PC-3 (cell line): ENCODE measurements around the gene STON1. TPM values are rescaled to one million over a fixed set of nuclear protein-coding genes. Genes with fewer than 3 reads are reported as not detected.

ENCODE experiments used
- ATAC-seq: fragments of 200-7000 bp; cut with Tn5 transposase; 2 replicates; pipeline ENCODE4 v1.9.1; 2020; ENCODE audit warnings: mild to moderate bottlenecking, moderate library complexity
- BruUV-seq: library from RNA; stranded (reverse); fragments of 400-500 nt; replicated peaks from 2 replicates; lab custom pipeline; 2021; lab: Mats Ljungman, UMichigan
- CTCF ChIA-PET: fragments of 300-600 bp; sonication (Branson Sonifier 250); formaldehyde crosslinking; loops from one replicate; lab custom pipeline; 2022; ENCODE audit warnings: antibody characterized with exemption; lab: Charles Lee
- POLR2A ChIA-PET: fragments of 300-600 bp; sonication (Branson Sonifier 250); formaldehyde crosslinking; loops from one replicate; lab custom pipeline; 2022; ENCODE audit warnings: antibody characterized with exemption; ENCODE audit not compliant: unreplicated experiment; lab: Charles Lee
- DNase-seq: peaks from one replicate; pipeline ENCODE4 v3.0.0-alpha.2; 2015
- H2AFZ ChIP-seq: fragments of 300-600 bp; sonication (generic); 2 replicates; pipeline ENCODE4 v1.6.0; 2016; ENCODE audit warnings: antibody characterized with exemption, low read length
- H3F3A ChIP-seq: fragments of 300-600 bp; sonication (generic); one replicate; pipeline ENCODE4 v1.6.0; 2017; ENCODE audit warnings: antibody characterized with exemption, low read length, control low read depth, mild to moderate bottlenecking; ENCODE audit not compliant: unreplicated experiment
- H3K27ac ChIP-seq: fragments of 300-600 bp; sonication (generic); 2 replicates; pipeline ENCODE4 v1.5.1; 2016; ENCODE audit warnings: mild to moderate bottlenecking, low read length
- H3K27me3 ChIP-seq: fragments of 300-600 bp; sonication (generic); 2 replicates; pipeline ENCODE4 v1.6.1; 2016; ENCODE audit warnings: low read length, mixed read lengths
- H3K36me3 ChIP-seq: fragments of 300-600 bp; sonication (generic); 2 replicates; pipeline ENCODE4 v1.6.1; 2016; ENCODE audit warnings: low read depth, mixed run types, low read length, mixed read lengths
- H3K4me1 ChIP-seq: fragments of 300-600 bp; sonication (generic); 2 replicates; pipeline ENCODE4 v1.5.1; 2016; ENCODE audit warnings: low read length; ENCODE audit not compliant: insufficient read depth
- H3K4me2 ChIP-seq: fragments of 300-600 bp; sonication (generic); 2 replicates; pipeline ENCODE4 v1.6.0; 2016; ENCODE audit warnings: low read length
- H3K4me3 ChIP-seq: fragments of 300-600 bp; sonication (generic); 2 replicates; pipeline ENCODE4 v1.5.1; 2016; ENCODE audit warnings: mild to moderate bottlenecking, low read length, mixed read lengths
- H3K79me2 ChIP-seq: fragments of 300-600 bp; sonication (generic); 2 replicates; pipeline ENCODE4 v1.6.1; 2017; ENCODE audit warnings: low read length, mixed read lengths
- H3K9ac ChIP-seq: fragments of 300-600 bp; sonication (generic); 2 replicates; pipeline ENCODE4 v1.6.0; 2016; ENCODE audit warnings: mild to moderate bottlenecking, low read length
- H3K9me2 ChIP-seq: fragments of 300-600 bp; sonication (generic); replicated peaks from 2 replicates; pipeline ENCODE4 v1.6.1; 2016; ENCODE audit warnings: mixed run types, low read length, mixed read lengths
- H3K9me3 ChIP-seq: fragments of 300-600 bp; sonication (generic); 2 replicates; pipeline ENCODE4 v1.6.1; 2016; ENCODE audit warnings: low read length, mixed read lengths
- H4K20me1 ChIP-seq: fragments of 300-600 bp; sonication (generic); 2 replicates; pipeline ENCODE4 v1.6.1; 2016; ENCODE audit warnings: low read length, mixed read lengths
- EZH2 ChIP-seq: fragments of 300-600 bp; sonication (generic); IDR thresholded peaks from one replicate; pipeline ENCODE4 v1.6.1; 2017; ENCODE audit warnings: antibody characterized with exemption, mild to moderate bottlenecking, low read length; ENCODE audit not compliant: unreplicated experiment
- EZH2phosphoT487 ChIP-seq: fragments of 300-600 bp; sonication (generic); IDR thresholded peaks from 2 replicates; pipeline ENCODE4 v1.6.1; 2018; ENCODE audit warnings: mild to moderate bottlenecking, antibody characterized with exemption, low read length, borderline replicate concordance
- intact Hi-C: fragments of 100-400 bp; cut with micrococcal nuclease; formaldehyde crosslinking; loops from 2 replicates; pipeline ENCODE4 v1.9.0; 2023
- total RNA-seq: library from RNA; depleted of rRNA; stranded (reverse); fragments of >200 nt; gene quantifications from 2 replicates; pipeline ENCODE4 v1.2.3, GENCODE V29; 2014
- TF ChIP-seq, protein P1 (sequence below): fragments of 300-600 bp; sonication (generic); conservative IDR thresholded peaks from 2 replicates; pipeline ENCODE4 v1.5.1; 2017; ENCODE audit warnings: antibody characterized with exemption, low read depth, mild to moderate bottlenecking, low read length

The STON1 gene
- total RNA-seq, 1 experiment from 2014 or later, result 1.2 TPM

DNA sequence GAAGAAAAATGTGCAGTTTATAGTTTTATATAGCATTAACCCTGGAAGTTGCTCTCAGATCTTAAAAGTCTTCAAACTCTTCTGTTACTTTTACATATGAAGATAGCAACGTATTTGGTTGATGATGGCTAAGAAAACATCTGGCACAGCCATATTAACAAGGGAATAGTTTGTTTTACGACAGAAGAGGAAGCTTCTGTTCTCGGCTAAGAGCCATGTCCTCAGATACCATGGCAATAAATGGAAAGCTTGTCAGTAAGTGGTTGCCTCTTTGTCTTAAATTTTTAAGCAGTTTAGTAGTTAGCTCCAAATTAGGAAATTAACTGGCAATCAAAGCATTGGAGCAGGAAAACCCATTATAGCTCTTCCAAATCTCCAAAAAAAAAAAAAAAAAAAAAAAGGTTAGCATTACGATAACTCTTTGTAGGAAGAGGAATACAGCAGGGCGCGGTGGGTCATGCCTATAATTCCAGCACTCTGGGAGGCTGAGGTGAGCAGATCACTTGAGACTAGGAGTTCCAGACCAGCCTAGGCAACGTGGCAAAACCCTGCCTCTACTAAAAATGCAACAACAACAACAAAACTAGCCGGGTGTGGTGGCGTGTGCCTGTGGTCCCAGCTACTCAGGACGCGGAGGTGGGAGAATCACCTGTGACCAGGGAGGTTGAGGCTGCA lies 4.5 kb upstream of the STON1 start:
- Histone ChIP-seq H3K27me3 (no peaks in the 10 kb centered on the region), H3K4me1 (peaks cover under 1% of the 10 kb centered on the region; the same call in 1 of the 2 replicates), H3K27ac (no peak overlapping the region), H2AFZ (no peak overlapping the region), H3K4me3 (no peak overlapping the region), H3K79me2 (no peaks in the 10 kb centered on the region), H3K4me2 (no peak overlapping the region), H3K36me3 (no peaks in the 10 kb centered on the region), H3K9ac (no peak overlapping the region), H3F3A (no peaks in the 10 kb centered on the region), H3K9me3 (no peaks in the 10 kb centered on the region), H3K9me2 (no peaks in the 10 kb centered on the region), H4K20me1 (no peaks in the 10 kb centered on the region)
- ATAC-seq (no peak), DNase-seq (no peak)
- ChIA-PET POLR2A (no interaction called here), CTCF (no interaction called here)
- TF ChIP-seq, protein P1, sequence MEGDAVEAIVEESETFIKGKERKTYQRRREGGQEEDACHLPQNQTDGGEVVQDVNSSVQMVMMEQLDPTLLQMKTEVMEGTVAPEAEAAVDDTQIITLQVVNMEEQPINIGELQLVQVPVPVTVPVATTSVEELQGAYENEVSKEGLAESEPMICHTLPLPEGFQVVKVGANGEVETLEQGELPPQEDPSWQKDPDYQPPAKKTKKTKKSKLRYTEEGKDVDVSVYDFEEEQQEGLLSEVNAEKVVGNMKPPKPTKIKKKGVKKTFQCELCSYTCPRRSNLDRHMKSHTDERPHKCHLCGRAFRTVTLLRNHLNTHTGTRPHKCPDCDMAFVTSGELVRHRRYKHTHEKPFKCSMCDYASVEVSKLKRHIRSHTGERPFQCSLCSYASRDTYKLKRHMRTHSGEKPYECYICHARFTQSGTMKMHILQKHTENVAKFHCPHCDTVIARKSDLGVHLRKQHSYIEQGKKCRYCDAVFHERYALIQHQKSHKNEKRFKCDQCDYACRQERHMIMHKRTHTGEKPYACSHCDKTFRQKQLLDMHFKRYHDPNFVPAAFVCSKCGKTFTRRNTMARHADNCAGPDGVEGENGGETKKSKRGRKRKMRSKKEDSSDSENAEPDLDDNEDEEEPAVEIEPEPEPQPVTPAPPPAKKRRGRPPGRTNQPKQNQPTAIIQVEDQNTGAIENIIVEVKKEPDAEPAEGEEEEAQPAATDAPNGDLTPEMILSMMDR, result no peak
- TF ChIP-seq EZH2, result no peak
- TF ChIP-seq EZH2phosphoT487, result no peak
- no TSS peak for BruUV-seq
- intact Hi-C loops, result no loop called here

DNA sequence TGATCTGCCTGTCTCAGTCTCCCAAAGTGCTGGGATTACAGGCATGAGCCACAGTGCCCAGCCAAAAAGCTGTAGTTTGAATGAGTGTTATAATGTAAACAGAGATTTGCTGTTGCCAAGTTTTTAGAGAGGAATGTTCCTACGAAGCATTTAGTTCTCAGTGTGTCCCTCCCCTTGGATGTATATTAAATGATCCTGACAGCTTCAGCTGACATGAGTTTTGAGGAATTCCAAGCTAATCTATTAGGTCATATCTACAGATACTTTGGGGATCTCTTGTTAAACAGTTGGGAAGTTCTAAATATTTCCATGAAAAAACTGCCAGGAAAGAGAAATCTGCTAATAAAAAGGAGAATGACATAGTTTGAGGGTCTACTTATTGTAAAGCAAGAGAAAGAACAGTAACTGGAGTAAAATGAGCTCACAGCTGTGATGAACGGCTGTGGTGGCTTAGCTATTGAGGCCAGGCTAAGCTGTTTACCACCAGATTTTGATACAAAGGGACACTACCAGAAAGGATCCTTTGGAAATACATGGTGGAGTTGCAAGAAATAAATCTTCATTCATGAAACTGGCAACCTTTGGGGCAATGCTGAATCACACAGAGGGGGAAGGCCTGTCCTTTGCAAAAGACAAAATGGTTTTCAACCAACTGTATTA lies 2.6 kb upstream of the STON1 start:
- POLR2A ChIA-PET, result no interaction called here
- H3K4me3 ChIP-seq, result no peak overlapping the region
- no peak overlapping the region for H3K4me2 ChIP-seq
- BruUV-seq, result no TSS peak
- H4K20me1 ChIP-seq, result no peaks in the 10 kb centered on the region
- CTCF ChIA-PET, result no interaction called here
- no peaks in the 10 kb centered on the region for H3F3A ChIP-seq
- H3K79me2 ChIP-seq, result no peaks in the 10 kb centered on the region
- no peak overlapping the region for H3K9ac ChIP-seq
- no peaks in the 10 kb centered on the region for H3K9me3 ChIP-seq
- ATAC-seq, result no peak
- no peak for DNase-seq
- H3K27ac ChIP-seq, result no peak overlapping the region
- H3K27me3 ChIP-seq, result no peaks in the 10 kb centered on the region
- no peaks in the 10 kb centered on the region for H3K9me2 ChIP-seq
- intact Hi-C loops, result no loop called here
- TF ChIP-seq, protein P1, result no peak
- TF ChIP-seq EZH2phosphoT487 (no peak), EZH2 (no peak)
- no peak overlapping the region for H2AFZ ChIP-seq
- peaks cover 14% of the 10 kb centered on the region for H3K4me1 ChIP-seq
- no peaks in the 10 kb centered on the region for H3K36me3 ChIP-seq

DNA sequence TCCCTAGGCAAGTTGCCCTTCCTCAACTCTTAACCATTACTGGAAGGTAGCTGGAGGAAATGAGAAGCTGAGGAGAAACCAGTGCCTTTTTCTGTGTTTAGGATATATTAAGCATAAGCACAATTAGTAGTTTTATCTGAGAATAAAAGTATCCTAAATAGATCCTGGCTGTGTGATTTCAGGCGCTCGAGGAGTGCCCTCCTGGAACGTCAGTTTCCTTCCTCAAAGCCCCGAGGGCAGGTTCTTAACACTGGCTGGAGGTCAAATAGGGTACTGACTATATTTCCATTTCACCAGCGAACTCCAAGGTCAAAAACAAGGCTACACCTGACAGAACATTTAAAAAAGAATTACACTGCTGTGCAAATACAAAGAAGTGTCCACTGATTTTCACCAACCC lies 1.5 kb upstream of the STON1 start:
- H3K27me3 ChIP-seq, result no peaks in the 10 kb centered on the region
- H3F3A ChIP-seq, result no peaks in the 10 kb centered on the region
- intact Hi-C loops, result no loop called here
- no peaks in the 10 kb centered on the region for H3K9me3 ChIP-seq
- H3K4me3 ChIP-seq, result no peak overlapping the region
- no peak overlapping the region for H3K4me2 ChIP-seq
- no peak overlapping the region for H3K9ac ChIP-seq
- no peaks in the 10 kb centered on the region for H3K9me2 ChIP-seq
- no peaks in the 10 kb centered on the region for H4K20me1 ChIP-seq
- ChIA-PET CTCF (no interaction called here), POLR2A (no interaction called here)
- H2AFZ ChIP-seq, result no peak overlapping the region
- no peak for DNase-seq
- no peak overlapping the region for H3K27ac ChIP-seq
- BruUV-seq, result no TSS peak
- no peak for ATAC-seq
- H3K4me1 ChIP-seq, result peaks cover 14% of the 10 kb centered on the region
- H3K36me3 ChIP-seq, result no peaks in the 10 kb centered on the region
- H3K79me2 ChIP-seq, result no peaks in the 10 kb centered on the region
- TF ChIP-seq EZH2phosphoT487, result no peak
- TF ChIP-seq, protein P1, result no peak
- no peak for TF ChIP-seq EZH2
